HEK293 (cell line): ENCODE data around the gene CERS3.

Source experiments
- CTCF ChIA-PET: fragments of 350-600 bp; formaldehyde crosslinking; extraction: SDS; loops from one replicate; lab custom pipeline; 2021; ENCODE audit warnings: antibody characterized with exemption; lab: Yijun Ruan, JAX
- POLR2A ChIA-PET: fragments of 300-600 bp; formaldehyde crosslinking; extraction: SDS; loops from one replicate; lab custom pipeline; 2020; ENCODE audit warnings: antibody characterized with exemption, inconsistent platforms; lab: Yijun Ruan, JAX
- H3K27ac ChIP-seq: fragments of 200-500 bp; sonication (Bioruptor generic); 2 replicates; pipeline ENCODE4 v1.5.1; 2014; ENCODE audit warnings: low read depth, low read length, control low read depth, inconsistent platforms; ENCODE audit errors: extremely low read depth
- H3K36me3 ChIP-seq, 2 experiments: fragments of 200-500 bp in 1 of 2; sonication (Bioruptor generic) in 1 of 2; 1 replicate in 1 of 2; 2 replicates in 1 of 2; pipeline ENCODE4 v1.5.1; 2014 to 2017; ENCODE audit warnings: inconsistent platforms in 2 of 2, low read length in 2 of 2; ENCODE audit not compliant: control insufficient read depth in 2 of 2, insufficient read depth in 1 of 2
- H3K4me1 ChIP-seq: fragments of 200-500 bp; sonication (Bioruptor generic); 2 replicates; pipeline ENCODE4 v1.5.1; 2014; ENCODE audit warnings: mild to moderate bottlenecking, low read length, inconsistent platforms; ENCODE audit not compliant: control insufficient read depth, insufficient read depth
- H3K4me3 ChIP-seq: 2 replicates; pipeline ENCODE4 v1.5.1; 2011; ENCODE audit warnings: low read depth, mild to moderate bottlenecking, control low read depth, low read length, moderate library complexity
- H3K9me3 ChIP-seq: fragments of 200-500 bp; sonication (Bioruptor generic); 2 replicates; pipeline ENCODE4 v1.5.1; 2014; ENCODE audit warnings: low read depth, low read length, inconsistent platforms; ENCODE audit not compliant: control insufficient read depth, insufficient read depth
- EGR2 ChIP-seq: fragments of 450-650 bp; formaldehyde crosslinking; IDR thresholded peaks from 2 replicates; pipeline ENCODE4 v1.5.1; 2016; ENCODE audit warnings: low read depth, missing biosample characterization, missing genetic modification characterization
- HOXD13 ChIP-seq: sonication (generic); formaldehyde crosslinking; IDR thresholded peaks from 2 replicates; pipeline ENCODE4 v1.8.0; 2022; ENCODE audit warnings: missing genetic modification reagents, borderline replicate concordance
- SP2 ChIP-seq: fragments of 450-650 bp; formaldehyde crosslinking; IDR thresholded peaks from 2 replicates; pipeline ENCODE4 v1.5.1; 2016; ENCODE audit warnings: missing biosample characterization, missing genetic modification characterization
- TRIM28 ChIP-seq: IDR thresholded peaks from 2 replicates; pipeline ENCODE4 v1.6.1; 2011; ENCODE audit warnings: low read length, control low read depth, borderline replicate concordance
- ZBTB49 ChIP-seq: fragments of 450-650 bp; formaldehyde crosslinking; IDR thresholded peaks from 2 replicates; pipeline ENCODE4 v1.5.1; 2016; ENCODE audit warnings: missing biosample characterization, missing genetic modification characterization, low read depth
- ZFP41 ChIP-seq: fragments of 450-650 bp; formaldehyde crosslinking; IDR thresholded peaks from 2 replicates; pipeline ENCODE4 v1.5.1; 2016; ENCODE audit warnings: missing biosample characterization, missing genetic modification characterization, borderline replicate concordance
- ZIC2 ChIP-seq: fragments of 450-650 bp; formaldehyde crosslinking; IDR thresholded peaks from 2 replicates; pipeline ENCODE4 v1.5.1; 2016; ENCODE audit warnings: missing biosample characterization, missing genetic modification characterization
- ZNF10 ChIP-seq: fragments of 450-650 bp; formaldehyde crosslinking; IDR thresholded peaks from 2 replicates; pipeline ENCODE4 v1.5.1; 2017; ENCODE audit warnings: missing biosample characterization, missing genetic modification characterization
- ZNF133 ChIP-seq: fragments of 450-650 bp; formaldehyde crosslinking; IDR thresholded peaks from 2 replicates; pipeline ENCODE4 v1.5.1; 2016; ENCODE audit warnings: missing biosample characterization, missing genetic modification characterization
- ZNF184 ChIP-seq: fragments of 450-650 bp; IDR thresholded peaks from 2 replicates; pipeline ENCODE4 v1.5.1; 2018; ENCODE audit warnings: missing biosample characterization, mild to moderate bottlenecking, missing genetic modification characterization
- ZNF2 ChIP-seq: fragments of 450-650 bp; formaldehyde crosslinking; IDR thresholded peaks from 2 replicates; pipeline ENCODE4 v1.5.1; 2016; ENCODE audit warnings: missing biosample characterization, missing genetic modification characterization
- ZNF37A ChIP-seq: fragments of 450-650 bp; IDR thresholded peaks from 2 replicates; pipeline ENCODE4 v1.5.1; 2018; ENCODE audit warnings: missing biosample characterization, missing genetic modification characterization
- ZNF518A ChIP-seq: fragments of 450-650 bp; formaldehyde crosslinking; conservative IDR thresholded peaks from 2 replicates; pipeline ENCODE4 v1.5.1; 2016; ENCODE audit warnings: low read depth, missing biosample characterization, missing genetic modification characterization
- ZNF560 ChIP-seq: fragments of 450-650 bp; formaldehyde crosslinking; IDR thresholded peaks from 2 replicates; pipeline ENCODE4 v1.5.1; 2017; ENCODE audit warnings: missing biosample characterization, missing genetic modification characterization, borderline replicate concordance
- ZNF626 ChIP-seq: fragments of 450-650 bp; sonication (Bioruptor Pico); formaldehyde crosslinking; IDR thresholded peaks from 2 replicates; pipeline ENCODE4 v1.5.1; 2018; ENCODE audit warnings: missing biosample characterization, missing genetic modification characterization, inconsistent platforms
- ZNF707 ChIP-seq: fragments of 450-650 bp; formaldehyde crosslinking; IDR thresholded peaks from 2 replicates; pipeline ENCODE4 v1.5.1; 2016; ENCODE audit warnings: missing biosample characterization, missing genetic modification characterization

The CERS3 gene

DNA sequence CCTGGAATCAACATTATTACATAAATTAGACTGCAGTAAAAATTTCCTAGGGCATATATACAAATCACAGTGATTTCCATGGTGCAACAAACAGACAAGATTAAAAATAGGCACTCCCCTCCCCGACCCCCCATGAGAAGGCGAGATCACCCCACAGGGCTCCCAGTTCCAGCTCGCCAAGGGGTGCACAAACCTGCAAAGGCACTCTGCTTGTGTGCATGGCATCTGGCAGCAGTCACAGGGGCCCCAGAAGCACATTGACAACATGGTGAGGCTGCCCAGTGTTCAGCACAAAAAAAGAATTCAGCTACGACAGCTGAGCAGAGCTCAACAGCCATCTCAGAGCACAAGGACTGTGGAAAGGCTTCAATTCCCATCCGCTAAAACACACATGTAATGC, 19.2 kb upstream of the CERS3 start (continued):
- TF ChIP-seq SP2 (tag by site-specific recombination), result no peak
- TF ChIP-seq, all 188 proteins: peak for 0

- Histone ChIP-seq H3K4me3 (no peak overlapping the region), H3K4me1 (no peaks in the 10 kb centered on the region), H3K36me3 (no peaks in the 10 kb centered on the region), H3K9me3 (no peaks in the 10 kb centered on the region), H3K27ac (no peak overlapping the region)
- POLR2A ChIA-PET, result no interaction called here
- CTCF ChIA-PET, result no interaction called here
- TF ChIP-seq ZNF560 (tag by site-specific recombination), result no peak
- no peak for TF ChIP-seq ZNF184 (tag by site-specific recombination)
Observed at GRCh38 chr15:100544946-100545345, 16.2 kb upstream of the CERS3 start.

- ChIA-PET POLR2A (no interaction called here), CTCF (no interaction called here)
- TF ChIP-seq ZNF2 (tag by site-specific recombination) (no peak), ZIC2 (tag by site-specific recombination) (no peak), ZNF133 (tag by site-specific recombination) (no peak), HOXD13 (CRISPR knock-in tag) (no peak), ZNF37A (tag by site-specific recombination) (no peak), ZNF518A (tag by site-specific recombination) (no peak), ZNF10 (tag by site-specific recombination) (no peak), ZFP41 (no peak), EGR2 (tag by site-specific recombination) (no peak), ZNF626 (tag by site-specific recombination) (no peak), TRIM28 (no peak), ZNF184 (tag by site-specific recombination) (no peak), ZBTB49 (tag by site-specific recombination) (no peak), ZNF707 (tag by site-specific recombination) (no peak)
- no peaks in the 10 kb centered on the region for H3K36me3 ChIP-seq
- H3K4me3 ChIP-seq, result no peak overlapping the region
- H3K9me3 ChIP-seq, result no peaks in the 10 kb centered on the region
- no peak overlapping the region for H3K27ac ChIP-seq
- H3K4me1 ChIP-seq, result no peaks in the 10 kb centered on the region
Observed at GRCh38 chr15:100544338-100544841, 15.6 kb upstream of the CERS3 start.
